ENCODE measurements around the gene CACNG3. TPM values are rescaled to one million over a fixed set of nuclear protein-coding genes. Genes with fewer than 3 reads are reported as not detected.
"Not testable (repeated sequence)": the region's sequence is repeated elsewhere in the genome, so short reads cannot be mapped to it uniquely, and the experiment has no call there.

CACNG3 gene
- total and polyA plus RNA-seq, 8 donors, result not detected

DNA sequence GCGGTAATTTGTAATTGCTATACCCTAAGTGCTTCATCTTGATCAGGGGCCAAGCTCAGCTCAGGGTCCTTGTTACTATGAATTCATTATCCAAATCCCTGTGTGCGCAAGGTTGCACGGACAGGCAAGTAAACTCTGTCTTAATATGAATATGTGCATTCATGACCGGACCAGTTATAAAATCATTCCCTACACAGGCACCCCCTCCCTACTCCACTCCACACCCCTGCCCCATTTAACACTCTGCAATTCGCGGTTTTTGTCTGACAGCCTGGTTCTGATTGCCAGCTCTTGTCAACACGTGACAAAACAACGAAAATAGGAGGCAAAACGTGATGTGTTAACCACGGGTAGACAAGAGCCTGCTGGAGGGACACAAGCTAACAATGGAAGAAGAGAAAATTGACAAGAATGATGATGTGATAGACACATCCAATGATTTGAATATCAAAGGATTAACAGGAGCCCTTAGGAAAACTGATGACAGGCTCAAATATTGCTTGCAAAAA, 76.5 kb downstream of the CACNG3 start:
- TF ChIP-seq EP300 (IDR thresholded peaks at IDR 0.05), result no peak
- TF ChIP-seq POLR2A (IDR thresholded peaks at IDR 0.05), result no peak
- TF ChIP-seq, protein P1, sequence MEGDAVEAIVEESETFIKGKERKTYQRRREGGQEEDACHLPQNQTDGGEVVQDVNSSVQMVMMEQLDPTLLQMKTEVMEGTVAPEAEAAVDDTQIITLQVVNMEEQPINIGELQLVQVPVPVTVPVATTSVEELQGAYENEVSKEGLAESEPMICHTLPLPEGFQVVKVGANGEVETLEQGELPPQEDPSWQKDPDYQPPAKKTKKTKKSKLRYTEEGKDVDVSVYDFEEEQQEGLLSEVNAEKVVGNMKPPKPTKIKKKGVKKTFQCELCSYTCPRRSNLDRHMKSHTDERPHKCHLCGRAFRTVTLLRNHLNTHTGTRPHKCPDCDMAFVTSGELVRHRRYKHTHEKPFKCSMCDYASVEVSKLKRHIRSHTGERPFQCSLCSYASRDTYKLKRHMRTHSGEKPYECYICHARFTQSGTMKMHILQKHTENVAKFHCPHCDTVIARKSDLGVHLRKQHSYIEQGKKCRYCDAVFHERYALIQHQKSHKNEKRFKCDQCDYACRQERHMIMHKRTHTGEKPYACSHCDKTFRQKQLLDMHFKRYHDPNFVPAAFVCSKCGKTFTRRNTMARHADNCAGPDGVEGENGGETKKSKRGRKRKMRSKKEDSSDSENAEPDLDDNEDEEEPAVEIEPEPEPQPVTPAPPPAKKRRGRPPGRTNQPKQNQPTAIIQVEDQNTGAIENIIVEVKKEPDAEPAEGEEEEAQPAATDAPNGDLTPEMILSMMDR (IDR thresholded peaks at IDR 0.05), result no peak
- TF ChIP-seq POLR2AphosphoS5 (IDR thresholded peaks at IDR 0.05), result no peak
- no peak overlapping the region for H3K4me3 ChIP-seq
- H3K9me3 ChIP-seq, result peaks cover 3 to 19% (median 8%) of the 10 kb centered on the region in 4 donors
- intact Hi-C loops (cut with DNase I; ENCODE audit: low total_unique reads), result no loop called here
- H3K4me1 ChIP-seq, result no peaks in the 10 kb centered on the region
- H3K27me3 ChIP-seq, result no peaks in the 10 kb centered on the region
- H3K27ac ChIP-seq, result no peak overlapping the region
- no peaks in the 10 kb centered on the region for H3K36me3 ChIP-seq
- WGBS, 5 donors, result 65 to 73% (median 69%) methylated on average over 10 of the region's 10 CpGs
- DNase-seq, result no peak

DNA sequence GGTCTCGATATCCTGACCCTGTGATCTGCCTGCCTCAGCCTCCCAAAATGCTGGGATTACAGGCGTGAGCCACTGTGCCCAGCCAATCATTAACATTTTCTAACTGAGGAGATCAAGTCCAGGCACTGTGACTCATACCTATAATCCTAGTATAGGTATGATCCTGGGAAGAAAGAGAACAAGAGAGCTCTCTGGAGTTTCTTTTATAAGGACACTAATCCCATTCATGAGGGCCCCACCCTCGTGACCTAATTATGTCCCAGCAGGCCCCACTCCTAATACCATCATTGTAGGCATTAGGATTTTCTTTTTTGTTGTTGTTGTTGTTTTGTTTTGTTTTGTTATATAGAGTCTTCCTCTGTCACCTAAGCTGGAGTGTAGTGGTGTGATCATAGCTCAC, 80.4 kb downstream of the CACNG3 start:
- DNase-seq, result no peak
- no peaks in the 10 kb centered on the region for H3K27me3 ChIP-seq
- H3K9me3 ChIP-seq, result peaks cover 3 to 19% (median 8%) of the 10 kb centered on the region in 4 donors
- WGBS, 5 donors, result 71 to 88% (median 83%) methylated on average over 3 of the region's 3 CpGs
- TF ChIP-seq POLR2A (IDR thresholded peaks at IDR 0.05), result no peak
- TF ChIP-seq EP300 (IDR thresholded peaks at IDR 0.05), result no peak
- TF ChIP-seq, protein P1 (IDR thresholded peaks at IDR 0.05), result no peak
- no peak for TF ChIP-seq POLR2AphosphoS5 (IDR thresholded peaks at IDR 0.05)
- H3K27ac ChIP-seq, result no peak overlapping the region
- H3K4me1 ChIP-seq, result no peaks in the 10 kb centered on the region
- H3K36me3 ChIP-seq, result no peaks in the 10 kb centered on the region
- no peak overlapping the region for H3K4me3 ChIP-seq
- intact Hi-C loops (cut with DNase I; ENCODE audit: low total_unique reads), result no loop called here

DNA sequence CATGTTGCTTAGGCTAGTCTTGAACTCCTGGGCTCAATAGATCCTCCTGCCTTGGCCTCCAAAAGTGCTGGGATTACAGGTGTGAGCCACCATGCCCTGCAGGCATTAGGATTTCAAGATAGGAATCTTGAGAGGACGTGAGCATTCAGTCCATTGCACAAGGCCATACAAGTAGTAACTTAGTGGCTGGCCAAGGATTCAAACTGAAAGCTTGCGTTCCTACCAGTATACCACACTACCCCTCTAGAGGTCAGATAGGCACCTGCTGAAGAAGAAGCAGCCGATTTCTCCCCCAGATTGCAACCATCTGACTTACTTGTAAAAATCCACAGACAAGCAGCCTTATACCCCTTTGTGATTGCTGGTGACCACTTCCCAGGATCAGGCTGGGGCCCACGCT, 80.9 kb downstream of the CACNG3 start:
- no peak overlapping the region for H3K27ac ChIP-seq
- intact Hi-C loops (cut with DNase I; ENCODE audit: low total_unique reads), result no loop called here
- DNase-seq, result no peak
- WGBS, 5 donors, result 59 to 78% (median 76%) methylated on average over 4 of the region's 4 CpGs
- no peak overlapping the region for H3K4me3 ChIP-seq
- TF ChIP-seq, protein P1 (IDR thresholded peaks at IDR 0.05), result no peak
- TF ChIP-seq POLR2A (IDR thresholded peaks at IDR 0.05) (no peak), EP300 (IDR thresholded peaks at IDR 0.05) (no peak), POLR2AphosphoS5 (IDR thresholded peaks at IDR 0.05) (no peak)
- no peaks in the 10 kb centered on the region for H3K27me3 ChIP-seq
- H3K4me1 ChIP-seq, result no peaks in the 10 kb centered on the region
- peaks cover 3 to 19% (median 8%) of the 10 kb centered on the region in 4 donors for H3K9me3 ChIP-seq
- H3K36me3 ChIP-seq, result no peaks in the 10 kb centered on the region

DNA sequence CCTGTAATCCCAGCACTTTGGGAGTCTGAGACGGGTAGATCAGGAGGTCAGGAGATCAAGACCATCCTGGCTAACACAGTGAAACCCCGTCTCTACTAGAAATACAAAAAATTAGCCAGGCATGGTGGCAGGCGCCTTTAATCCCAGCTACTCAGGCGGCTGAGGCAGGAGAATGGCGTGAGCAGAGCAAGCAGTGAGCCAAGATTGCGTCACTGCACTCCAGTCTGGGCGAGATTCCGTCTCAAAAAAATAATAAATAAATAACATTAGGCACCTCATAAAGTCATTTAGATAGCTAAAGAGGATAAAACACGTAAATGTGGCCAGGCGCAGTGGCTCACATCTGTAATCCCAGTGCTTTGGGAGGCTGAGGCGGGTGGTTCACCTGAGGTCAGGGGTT, 87.7 kb downstream of the CACNG3 start:
- DNase-seq; H3K4me3 ChIP-seq; H3K27me3 ChIP-seq; H3K4me1 ChIP-seq; H3K36me3 ChIP-seq; intact Hi-C loops (cut with DNase I; ENCODE audit: low total_unique reads); H3K9me3 ChIP-seq; H3K27ac ChIP-seq: not testable (repeated sequence)
- 79 to 88% (median 85%) methylated on average over 11 of the region's 11 CpGs for WGBS, 5 donors

DNA sequence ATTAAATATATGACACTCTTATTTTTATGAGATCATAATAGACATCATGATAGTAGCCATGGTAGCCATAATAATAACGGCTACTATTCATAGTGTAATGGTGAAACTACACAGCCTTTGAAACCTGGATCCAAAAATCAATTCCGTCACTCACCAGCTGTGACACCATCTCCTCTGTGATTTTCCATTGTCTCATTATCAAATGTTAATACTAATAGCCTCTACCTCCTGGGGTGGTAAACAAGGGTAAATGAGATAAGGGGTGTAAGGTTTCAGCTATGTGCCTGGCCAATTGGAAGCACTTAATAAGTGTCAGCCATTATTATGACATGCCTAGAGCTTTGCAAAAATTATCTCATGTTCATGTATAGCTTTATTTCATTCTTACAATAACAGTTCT, 88.6 kb downstream of the CACNG3 start:
- DNase-seq, result peak in 1 of 2 donors; percentile 7
- no peaks in the 10 kb centered on the region for H3K9me3 ChIP-seq
- WGBS, 5 donors, result 26 to 57% (median 32%) methylated on average over 2 of the region's 2 CpGs

More for the DNA sequence above, 88.6 kb downstream of the CACNG3 start:
- intact Hi-C loops (cut with DNase I; ENCODE audit: low total_unique reads), result no loop called here
- H3K27me3 ChIP-seq, result peaks cover 0 to 9% (median 0%) of the 10 kb centered on the region in 3 donors
- H3K4me3 ChIP-seq, result no peak overlapping the region
- TF ChIP-seq, protein P1 (IDR thresholded peaks at IDR 0.05), result no peak
- TF ChIP-seq EP300 (IDR thresholded peaks at IDR 0.05), result no peak
- no peak for TF ChIP-seq POLR2AphosphoS5 (IDR thresholded peaks at IDR 0.05)
- TF ChIP-seq POLR2A (IDR thresholded peaks at IDR 0.05), result no peak
- no peak overlapping the region for H3K27ac ChIP-seq
- H3K4me1 ChIP-seq, result no peaks in the 10 kb centered on the region
- no peaks in the 10 kb centered on the region for H3K36me3 ChIP-seq
